Activated CD8-positive, alpha-beta T cell treated with anti-CD3 and anti-CD28 coated beads for 36 hours (primary cell): ENCODE results near the gene RAB11FIP4. TPM values are rescaled to one million over a fixed set of nuclear protein-coding genes. Genes with fewer than 3 reads are reported as not detected.

Experiments
- ATAC-seq: fragments of 200-7000 bp; cut with Tn5 transposase; one replicate; pipeline ENCODE4 v1.10.0; 2021; ENCODE audit warnings: mild to moderate bottlenecking, moderate library complexity
- CTCF ChIA-PET: fragments of 350-600 bp; sonication (Branson Sonifier 250); formaldehyde crosslinking; loops from one replicate; lab custom pipeline; 2021; ENCODE audit warnings: antibody characterized with exemption; lab: Charles Lee
- POLR2A ChIA-PET: fragments of 350-600 bp; sonication (Branson Sonifier 250); formaldehyde crosslinking; loops from one replicate; lab custom pipeline; 2021; ENCODE audit warnings: antibody characterized with exemption; lab: Charles Lee
- DNase-seq: peaks from one replicate; pipeline ENCODE4 v3.0.0-alpha.2; 2020
- H3K27ac Mint-ChIP-seq: one replicate; pipeline ENCODE4 v1.8.0; 2021; ENCODE audit warnings: mild to moderate bottlenecking, mixed read lengths
- H3K27me3 Mint-ChIP-seq: one replicate; pipeline ENCODE4 v1.8.0; 2021; ENCODE audit warnings: mixed read lengths
- H3K36me3 Mint-ChIP-seq: one replicate; pipeline ENCODE4 v1.8.0; 2021; ENCODE audit warnings: low read depth, mixed read lengths
- H3K4me1 Mint-ChIP-seq: one replicate; pipeline ENCODE4 v1.8.0; 2021; ENCODE audit warnings: low read depth, mixed read lengths
- H3K4me3 Mint-ChIP-seq: one replicate; pipeline ENCODE4 v1.8.0; 2021; ENCODE audit warnings: mild to moderate bottlenecking, moderate library complexity, mixed read lengths
- H3K9me3 Mint-ChIP-seq: one replicate; pipeline ENCODE4 v1.8.0; 2021; ENCODE audit warnings: mixed read lengths
- intact Hi-C: fragments of 100-400 bp; cut with micrococcal nuclease; formaldehyde crosslinking; loops from one replicate; pipeline ENCODE4 v1.10.0; 2022
- total RNA-seq, 2 experiments: library from RNA; stranded (reverse); gene quantifications; one replicate each; pipeline ENCODE4 v1.2.3, GENCODE V29; 2021
- TF ChIP-seq, protein P1 (sequence below): fragments of 200-600 bp; IDR thresholded peaks from one replicate; pipeline ENCODE4 v1.8.0; 2022; ENCODE audit warnings: antibody characterized with exemption, mild to moderate bottlenecking

RAB11FIP4 gene
- total RNA-seq, 2 experiments from 2014 or later = 38.2 to 39.1 TPM

DNA sequence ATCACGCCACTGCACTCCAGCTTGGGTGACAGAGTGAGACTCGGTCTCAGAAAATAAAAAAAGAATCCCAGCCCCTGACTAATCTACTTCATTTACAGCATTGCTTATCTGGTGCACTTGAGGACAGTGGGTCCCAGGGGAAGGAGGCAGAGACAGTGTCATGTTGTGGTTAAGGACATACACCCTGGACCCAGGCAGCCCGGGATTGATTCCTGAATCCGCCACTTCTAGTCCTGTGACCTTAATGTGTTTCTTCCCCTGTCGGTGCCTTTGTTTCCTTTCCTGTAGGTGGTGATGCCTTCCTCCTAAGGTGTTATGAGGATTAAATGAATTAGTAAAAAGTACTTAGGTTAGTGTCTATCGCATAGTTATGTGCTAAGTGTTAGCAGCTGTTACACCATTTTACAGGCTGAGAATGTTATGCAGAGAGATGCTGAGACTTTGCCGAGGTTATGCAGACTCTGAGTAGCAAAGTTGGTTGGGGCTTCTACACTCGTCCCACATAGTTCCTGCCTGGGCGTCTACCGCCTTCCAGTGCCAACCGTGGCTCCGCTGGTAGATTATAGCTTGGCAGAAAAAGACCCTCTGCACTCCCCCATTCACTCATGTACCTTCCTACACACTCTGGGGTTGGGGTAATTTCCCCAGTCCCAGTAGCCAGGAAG is 74.8 kb downstream of the RAB11FIP4 start:
- no peak overlapping the region for H3K4me3 Mint-ChIP-seq
- no peaks in the 10 kb centered on the region for H3K27me3 Mint-ChIP-seq
- ChIA-PET CTCF (interaction anchor here (0.6 to 1.0 kb wide), 3 partner anchors 13 to 377 kb away, joined by 3 read pairs; no protein-coding TSS in a partner anchor), POLR2A (interaction anchor here (1.5 kb wide), 1 partner anchor 68 kb away, joined by 4 read pairs; no protein-coding TSS in a partner anchor)
- H3K4me1 Mint-ChIP-seq = peaks cover 22% of the 10 kb centered on the region
- no peak overlapping the region for H3K27ac Mint-ChIP-seq
- TF ChIP-seq, protein P1, sequence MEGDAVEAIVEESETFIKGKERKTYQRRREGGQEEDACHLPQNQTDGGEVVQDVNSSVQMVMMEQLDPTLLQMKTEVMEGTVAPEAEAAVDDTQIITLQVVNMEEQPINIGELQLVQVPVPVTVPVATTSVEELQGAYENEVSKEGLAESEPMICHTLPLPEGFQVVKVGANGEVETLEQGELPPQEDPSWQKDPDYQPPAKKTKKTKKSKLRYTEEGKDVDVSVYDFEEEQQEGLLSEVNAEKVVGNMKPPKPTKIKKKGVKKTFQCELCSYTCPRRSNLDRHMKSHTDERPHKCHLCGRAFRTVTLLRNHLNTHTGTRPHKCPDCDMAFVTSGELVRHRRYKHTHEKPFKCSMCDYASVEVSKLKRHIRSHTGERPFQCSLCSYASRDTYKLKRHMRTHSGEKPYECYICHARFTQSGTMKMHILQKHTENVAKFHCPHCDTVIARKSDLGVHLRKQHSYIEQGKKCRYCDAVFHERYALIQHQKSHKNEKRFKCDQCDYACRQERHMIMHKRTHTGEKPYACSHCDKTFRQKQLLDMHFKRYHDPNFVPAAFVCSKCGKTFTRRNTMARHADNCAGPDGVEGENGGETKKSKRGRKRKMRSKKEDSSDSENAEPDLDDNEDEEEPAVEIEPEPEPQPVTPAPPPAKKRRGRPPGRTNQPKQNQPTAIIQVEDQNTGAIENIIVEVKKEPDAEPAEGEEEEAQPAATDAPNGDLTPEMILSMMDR = no peak
- intact Hi-C loops = no loop called here
- no peaks in the 10 kb centered on the region for H3K36me3 Mint-ChIP-seq
- no peak for DNase-seq
- no peaks in the 10 kb centered on the region for H3K9me3 Mint-ChIP-seq
- ATAC-seq = no peak

DNA sequence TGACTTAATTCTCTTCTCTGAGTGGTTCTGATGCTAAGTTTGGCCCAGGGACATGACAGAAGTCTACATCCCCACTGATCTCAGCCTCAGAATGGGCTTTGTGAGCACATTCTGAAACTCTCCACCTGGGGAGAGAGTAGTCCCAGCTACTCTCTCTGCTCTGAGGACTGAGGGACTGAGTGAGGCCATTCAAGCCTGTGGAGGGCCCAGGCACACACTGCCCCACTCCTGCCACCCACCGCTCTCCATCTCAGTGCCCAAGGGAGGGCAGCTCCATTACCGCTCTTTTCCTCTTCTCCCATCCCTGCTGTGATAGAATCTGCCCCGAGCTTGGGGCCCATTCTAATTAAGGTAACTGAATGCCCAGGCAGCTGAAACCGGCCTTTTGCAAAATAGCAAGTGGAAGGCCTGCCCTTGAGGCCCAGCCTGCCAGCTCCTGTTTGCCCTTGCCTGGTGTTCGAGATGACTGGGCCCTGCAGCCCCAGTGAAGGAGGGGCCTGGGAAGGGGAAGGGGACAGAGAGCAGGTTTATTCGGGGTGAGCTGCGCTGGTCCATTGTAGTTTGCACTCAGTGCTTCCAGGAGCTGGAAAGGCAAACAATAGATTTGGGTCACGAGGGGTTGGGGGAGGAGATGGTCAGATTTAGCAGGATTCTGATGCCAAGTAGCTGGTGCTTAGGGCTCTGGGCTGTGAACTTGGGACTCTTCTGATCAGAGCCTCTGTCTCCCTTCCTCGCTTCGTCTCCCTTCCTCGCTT is 76.2 kb downstream of the RAB11FIP4 start:
- DNase-seq (no peak), ATAC-seq (peak; percentile 45)
- Mint-ChIP-seq H3K9me3 (no peaks in the 10 kb centered on the region), H3K4me1 (peaks cover 22% of the 10 kb centered on the region), H3K27me3 (no peaks in the 10 kb centered on the region), H3K4me3 (no peak overlapping the region), H3K36me3 (no peaks in the 10 kb centered on the region), H3K27ac (peak overlapping the region; percentile 75)
- POLR2A ChIA-PET = interaction anchor here (0.6 to 1.5 kb wide), 2 partner anchors 56 to 67 kb away, joined by 3 to 4 read pairs; no protein-coding TSS in a partner anchor
- CTCF ChIA-PET = interaction anchor here (0.6 to 1.0 kb wide), 3 partner anchors 47 to 419 kb away, joined by 3 read pairs; no protein-coding TSS in a partner anchor
- intact Hi-C loops = no loop called here
- TF ChIP-seq, protein P1 = no peak

DNA sequence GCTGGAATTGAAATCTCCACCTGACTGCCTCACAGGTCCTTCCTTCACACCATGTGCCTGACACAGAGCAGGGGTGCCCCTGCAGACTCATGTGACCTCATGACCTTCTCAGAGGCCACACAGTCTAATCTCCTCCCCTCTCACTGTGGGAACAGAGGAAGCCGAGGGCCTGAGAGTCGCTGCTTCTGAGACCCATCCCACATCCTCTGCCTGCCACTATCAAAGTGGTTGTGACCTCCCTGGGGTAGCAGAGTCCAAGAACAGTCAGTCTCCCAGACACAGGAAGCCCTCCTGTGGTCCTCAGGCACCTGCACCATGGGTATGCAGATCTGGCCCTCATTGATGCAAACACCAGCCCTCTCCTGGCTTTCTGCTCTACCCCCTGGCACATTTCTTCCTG is 78.5 kb downstream of the RAB11FIP4 start:
- ChIA-PET POLR2A (no interaction called here), CTCF (interaction anchor here (1.5 to 1.6 kb wide), 2 partner anchors 41 to 56 kb away, joined by 3 read pairs; no protein-coding TSS in a partner anchor)
- Mint-ChIP-seq H3K36me3 (no peaks in the 10 kb centered on the region), H3K27ac (peak overlapping the region; percentile 51), H3K4me1 (peaks cover 22% of the 10 kb centered on the region), H3K27me3 (no peaks in the 10 kb centered on the region), H3K9me3 (no peaks in the 10 kb centered on the region), H3K4me3 (no peak overlapping the region)
- TF ChIP-seq, protein P1 = no peak
- peak; percentile 90 for ATAC-seq
- peak; percentile 57 for DNase-seq
- intact Hi-C loops = no loop called here

DNA sequence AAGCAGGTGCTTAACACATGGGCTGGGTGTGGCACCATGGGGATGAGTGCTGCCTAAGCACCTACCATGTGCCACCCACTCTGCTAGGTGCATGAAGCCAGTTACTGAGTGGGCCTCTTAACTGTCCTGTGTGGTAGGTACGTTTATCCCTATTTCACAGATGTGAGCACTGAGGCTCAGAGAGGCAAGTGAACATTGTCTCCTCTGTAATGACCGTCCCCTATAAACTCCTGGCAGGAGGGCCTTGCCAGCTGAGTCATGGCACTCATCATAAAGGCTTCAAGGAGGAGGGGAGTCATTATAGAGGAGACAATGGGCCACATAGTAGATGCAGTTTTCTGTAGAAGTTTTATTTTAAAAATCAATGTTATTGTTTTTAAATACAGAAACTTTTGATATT is 79.1 kb downstream of the RAB11FIP4 start:
- Mint-ChIP-seq H3K4me1 (peaks cover 22% of the 10 kb centered on the region), H3K9me3 (no peaks in the 10 kb centered on the region), H3K4me3 (no peak overlapping the region), H3K27me3 (no peaks in the 10 kb centered on the region), H3K36me3 (no peaks in the 10 kb centered on the region), H3K27ac (no peak overlapping the region)
- POLR2A ChIA-PET = interaction anchor here (0.6 kb wide), 1 partner anchor 22 kb away, joined by 3 read pairs; no protein-coding TSS in a partner anchor
- ATAC-seq (no peak), DNase-seq (no peak)
- intact Hi-C loops = no loop called here
- CTCF ChIA-PET = interaction anchor here (0.9 kb wide), 1 partner anchor 54 kb away, joined by 3 read pairs; no protein-coding TSS in a partner anchor
- TF ChIP-seq, protein P1 = no peak
